ENCODE results near the gene MARK2. TPM values are rescaled to one million over a fixed set of nuclear protein-coding genes. Genes with fewer than 3 reads are reported as not detected.

The MARK2 gene
- total RNA-seq, 1 donor from 2014 or later, result 59.1 TPM

- DNase-seq (ENCODE audit: low spot score, unreplicated experiment), result peak; percentile 96
- peak within 1 kb of the TSS; percentile 81 for H3K4me3 Mint-ChIP-seq (ENCODE audit: low read depth)
- H3K4me1 Mint-ChIP-seq (ENCODE audit: low read depth), result peaks cover 13% of the 10 kb centered on the region
- H3K27me3 Mint-ChIP-seq, result no peaks in the 10 kb centered on the region
- H3K36me3 Mint-ChIP-seq (ENCODE audit: insufficient read depth), result no peaks in the 10 kb centered on the region
- no peak for TF ChIP-seq CTCF (IDR thresholded peaks at IDR 0.05; ENCODE audit: unreplicated experiment)
- H3K27ac Mint-ChIP-seq, result peak within 1 kb of the TSS; percentile 96
- H3K9me3 Mint-ChIP-seq (ENCODE audit: low read depth), result no peaks in the 10 kb centered on the region
Observed at GRCh38 chr11:63938479-63939396, 99.8 kb downstream of the MARK2 start, which contains the start of gene NAA40. TSS of gene NAA40 (plus strand) at chr11:63939002. CDS start at chr11:63939097, 95 bp downstream.

GRCh38 chr11:63939397-63939891 is 100.5 kb downstream of the MARK2 start:
- H3K4me1 Mint-ChIP-seq (ENCODE audit: low read depth), result peaks cover 13% of the 10 kb centered on the region
- no peak for TF ChIP-seq CTCF (IDR thresholded peaks at IDR 0.05; ENCODE audit: unreplicated experiment)
- DNase-seq (ENCODE audit: low spot score, unreplicated experiment), result no peak
- no peaks in the 10 kb centered on the region for H3K36me3 Mint-ChIP-seq (ENCODE audit: insufficient read depth)
- no peaks in the 10 kb centered on the region for H3K27me3 Mint-ChIP-seq
- no peaks in the 10 kb centered on the region for H3K9me3 Mint-ChIP-seq (ENCODE audit: low read depth)
- peak overlapping the region; percentile 87 for H3K27ac Mint-ChIP-seq
- peak overlapping the region; percentile 81 for H3K4me3 Mint-ChIP-seq (ENCODE audit: low read depth)

- DNase-seq (ENCODE audit: low spot score, unreplicated experiment), result no peak
- no peaks in the 10 kb centered on the region for H3K27me3 Mint-ChIP-seq
- H3K36me3 Mint-ChIP-seq (ENCODE audit: insufficient read depth), result no peaks in the 10 kb centered on the region
- H3K4me3 Mint-ChIP-seq (ENCODE audit: low read depth), result peak overlapping the region; percentile 61
- H3K9me3 Mint-ChIP-seq (ENCODE audit: low read depth), result no peaks in the 10 kb centered on the region
- TF ChIP-seq CTCF (IDR thresholded peaks at IDR 0.05; ENCODE audit: unreplicated experiment), result no peak
- peaks cover 12% of the 10 kb centered on the region for H3K4me1 Mint-ChIP-seq (ENCODE audit: low read depth)
- H3K27ac Mint-ChIP-seq, result no peak overlapping the region
Observed at GRCh38 chr11:63940786-63941185, 101.9 kb downstream of the MARK2 start.

- Mint-ChIP-seq H3K27me3 (no peaks in the 10 kb centered on the region), H3K36me3 (ENCODE audit: insufficient read depth) (peaks cover 2% of the 10 kb centered on the region), H3K4me3 (ENCODE audit: low read depth) (no peak overlapping the region), H3K9me3 (ENCODE audit: low read depth) (no peaks in the 10 kb centered on the region), H3K4me1 (ENCODE audit: low read depth) (peaks cover 12% of the 10 kb centered on the region), H3K27ac (no peak overlapping the region)
- no peak for TF ChIP-seq CTCF (IDR thresholded peaks at IDR 0.05; ENCODE audit: unreplicated experiment)
- DNase-seq (ENCODE audit: low spot score, unreplicated experiment), result no peak
Observed at GRCh38 chr11:63941901-63942300, 103.0 kb downstream of the MARK2 start.

- no peak overlapping the region for H3K4me3 Mint-ChIP-seq (ENCODE audit: low read depth)
Observed at GRCh38 chr11:63942803-63943202, 103.9 kb downstream of the MARK2 start.

More at GRCh38 chr11:63942803-63943202, 103.9 kb downstream of the MARK2 start:
- Mint-ChIP-seq H3K9me3 (ENCODE audit: low read depth) (no peaks in the 10 kb centered on the region), H3K36me3 (ENCODE audit: insufficient read depth) (peaks cover 2% of the 10 kb centered on the region), H3K27me3 (no peaks in the 10 kb centered on the region), H3K4me1 (ENCODE audit: low read depth) (peaks cover 12% of the 10 kb centered on the region), H3K27ac (no peak overlapping the region)
- no peak for TF ChIP-seq CTCF (IDR thresholded peaks at IDR 0.05; ENCODE audit: unreplicated experiment)
- DNase-seq (ENCODE audit: low spot score, unreplicated experiment), result no peak
